Vagina (tissue), 2 donors: Measurements from ENCODE around the gene AP4M1.

Experiments used
- POLR2A ChIP-seq, 2 donors: fragments of 450-650 bp; IDR thresholded peaks; one replicate each; pipeline ENCODE4 v1.6.1; 2017; ENCODE audit warnings: antibody characterized with exemption in 2 of 2, mild to moderate bottlenecking in 2 of 2, moderate library complexity in 2 of 2
- TF ChIP-seq, protein P1 (sequence below), 3 experiments: fragments of 450-650 bp in 2 of 3; fragments of 200-600 bp in 1 of 3; sonication (generic) in 1 of 3; IDR thresholded peaks; one replicate each; pipeline ENCODE4 v1.5.1; 2017 to 2019; ENCODE audit warnings: antibody characterized with exemption in 3 of 3, mild to moderate bottlenecking in 2 of 3, moderate library complexity in 2 of 3

DNA sequence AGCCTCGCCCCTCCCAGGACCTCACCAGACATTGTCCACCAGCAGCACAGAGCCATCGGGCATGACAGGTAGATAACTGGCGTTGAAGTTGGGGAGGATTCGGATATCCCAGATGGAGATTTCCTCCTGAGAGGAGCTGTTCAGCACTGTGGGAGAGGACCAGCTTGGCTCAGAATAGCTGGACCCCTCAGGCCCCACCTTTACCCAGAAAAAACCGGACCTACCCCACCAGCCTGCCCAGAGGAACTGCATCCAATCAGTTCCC lies 55.6 kb downstream of the AP4M1 start:
- TF ChIP-seq, protein P1, sequence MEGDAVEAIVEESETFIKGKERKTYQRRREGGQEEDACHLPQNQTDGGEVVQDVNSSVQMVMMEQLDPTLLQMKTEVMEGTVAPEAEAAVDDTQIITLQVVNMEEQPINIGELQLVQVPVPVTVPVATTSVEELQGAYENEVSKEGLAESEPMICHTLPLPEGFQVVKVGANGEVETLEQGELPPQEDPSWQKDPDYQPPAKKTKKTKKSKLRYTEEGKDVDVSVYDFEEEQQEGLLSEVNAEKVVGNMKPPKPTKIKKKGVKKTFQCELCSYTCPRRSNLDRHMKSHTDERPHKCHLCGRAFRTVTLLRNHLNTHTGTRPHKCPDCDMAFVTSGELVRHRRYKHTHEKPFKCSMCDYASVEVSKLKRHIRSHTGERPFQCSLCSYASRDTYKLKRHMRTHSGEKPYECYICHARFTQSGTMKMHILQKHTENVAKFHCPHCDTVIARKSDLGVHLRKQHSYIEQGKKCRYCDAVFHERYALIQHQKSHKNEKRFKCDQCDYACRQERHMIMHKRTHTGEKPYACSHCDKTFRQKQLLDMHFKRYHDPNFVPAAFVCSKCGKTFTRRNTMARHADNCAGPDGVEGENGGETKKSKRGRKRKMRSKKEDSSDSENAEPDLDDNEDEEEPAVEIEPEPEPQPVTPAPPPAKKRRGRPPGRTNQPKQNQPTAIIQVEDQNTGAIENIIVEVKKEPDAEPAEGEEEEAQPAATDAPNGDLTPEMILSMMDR (IDR thresholded peaks at IDR 0.05), result no peak
- no peak for TF ChIP-seq POLR2A (IDR thresholded peaks at IDR 0.05)
